ENCODE measurements around the gene SYAP1. TPM values are rescaled to one million over a fixed set of nuclear protein-coding genes. Genes with fewer than 3 reads are reported as not detected.

The SYAP1 gene
- total RNA-seq, 4 donors from 2014 or later = 10.6 to 26.4 (median 16.9) TPM

DNA sequence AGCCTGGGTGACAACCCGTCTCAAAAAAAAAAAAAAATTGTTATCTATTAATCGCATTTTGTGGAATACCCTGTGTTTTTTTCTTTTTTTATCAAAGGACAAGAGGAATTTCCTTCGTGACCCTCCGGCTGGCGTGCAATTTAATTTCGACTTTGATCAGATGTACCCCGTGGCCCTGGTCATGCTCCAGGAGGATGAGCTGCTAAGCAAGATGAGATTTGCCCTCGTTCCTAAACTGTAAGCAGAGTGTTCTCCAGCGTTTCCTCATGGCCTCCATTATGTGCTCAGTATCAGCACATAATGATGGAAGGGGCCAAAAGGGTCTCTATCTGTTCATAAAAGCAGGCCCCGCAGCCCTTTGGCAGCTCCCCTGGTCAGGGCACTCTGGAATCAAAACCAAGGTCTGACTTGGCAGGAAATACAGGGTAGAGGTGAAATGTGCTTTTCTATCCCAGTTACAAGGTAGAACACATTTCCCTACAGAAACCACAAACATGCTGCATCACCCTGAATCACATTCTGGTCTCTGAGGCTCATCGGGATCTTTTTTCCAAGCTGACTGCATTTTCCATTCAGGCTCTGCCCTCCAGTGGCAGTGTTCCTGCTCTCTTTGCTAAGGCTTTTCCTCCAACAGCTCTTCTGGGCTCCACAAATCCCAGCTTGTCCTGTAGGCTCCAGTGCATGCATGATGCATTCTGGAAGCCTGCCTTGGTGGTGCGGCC, 24.4 kb downstream of the SYAP1 start:
- H3K27ac ChIP-seq = no peak overlapping the region
- intact Hi-C loops (cut with DNase I; ENCODE audit: low total_unique reads) (no loop called here), in situ Hi-C loops (cut with MboI; ENCODE audit: low sequenced_read_pairs in 4 of 4) (no loop called here)
- ATAC-seq (no peak), DNase-seq (no peak)
- TF ChIP-seq, protein P1, sequence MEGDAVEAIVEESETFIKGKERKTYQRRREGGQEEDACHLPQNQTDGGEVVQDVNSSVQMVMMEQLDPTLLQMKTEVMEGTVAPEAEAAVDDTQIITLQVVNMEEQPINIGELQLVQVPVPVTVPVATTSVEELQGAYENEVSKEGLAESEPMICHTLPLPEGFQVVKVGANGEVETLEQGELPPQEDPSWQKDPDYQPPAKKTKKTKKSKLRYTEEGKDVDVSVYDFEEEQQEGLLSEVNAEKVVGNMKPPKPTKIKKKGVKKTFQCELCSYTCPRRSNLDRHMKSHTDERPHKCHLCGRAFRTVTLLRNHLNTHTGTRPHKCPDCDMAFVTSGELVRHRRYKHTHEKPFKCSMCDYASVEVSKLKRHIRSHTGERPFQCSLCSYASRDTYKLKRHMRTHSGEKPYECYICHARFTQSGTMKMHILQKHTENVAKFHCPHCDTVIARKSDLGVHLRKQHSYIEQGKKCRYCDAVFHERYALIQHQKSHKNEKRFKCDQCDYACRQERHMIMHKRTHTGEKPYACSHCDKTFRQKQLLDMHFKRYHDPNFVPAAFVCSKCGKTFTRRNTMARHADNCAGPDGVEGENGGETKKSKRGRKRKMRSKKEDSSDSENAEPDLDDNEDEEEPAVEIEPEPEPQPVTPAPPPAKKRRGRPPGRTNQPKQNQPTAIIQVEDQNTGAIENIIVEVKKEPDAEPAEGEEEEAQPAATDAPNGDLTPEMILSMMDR (IDR thresholded peaks at IDR 0.05 in 4 of 5, conservative IDR thresholded peaks at IDR 0.05 in 1 of 5) = no peak
- no peak for TF ChIP-seq POLR2A (IDR thresholded peaks at IDR 0.05)
- no peaks in the 10 kb centered on the region for H3K4me1 ChIP-seq
- H3K27me3 ChIP-seq = no peaks in the 10 kb centered on the region
- peaks cover 0 to 80% of the 10 kb centered on the region in 2 donors for H3K36me3 ChIP-seq
- no peaks in the 10 kb centered on the region for H3K9me3 ChIP-seq
- no peak overlapping the region for H3K4me3 ChIP-seq

DNA sequence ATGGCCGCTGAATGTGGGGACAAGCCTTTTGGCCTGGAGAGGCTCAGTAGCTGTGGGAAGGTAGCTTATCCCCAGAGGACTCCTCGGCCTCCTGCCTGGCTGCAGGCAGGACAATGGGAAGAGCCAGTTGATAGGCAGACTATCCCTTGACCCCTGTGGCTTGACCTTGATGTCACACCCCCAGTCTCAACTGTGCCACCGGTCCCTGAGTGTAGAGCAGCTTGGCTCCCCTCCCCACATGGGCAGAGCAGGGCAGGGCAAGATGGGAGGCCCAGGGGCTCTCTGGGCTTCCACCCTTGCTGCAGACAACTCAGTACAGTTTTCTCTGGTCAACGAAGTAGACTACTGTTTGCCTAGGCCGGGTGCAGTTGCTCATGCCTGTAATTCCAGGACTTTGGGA, 25.7 kb downstream of the SYAP1 start:
- DNase-seq (no peak), ATAC-seq (no peak)
- Histone ChIP-seq H3K36me3 (peaks cover 0 to 90% of the 10 kb centered on the region in 2 donors), H3K9me3 (no peaks in the 10 kb centered on the region), H3K27me3 (no peaks in the 10 kb centered on the region), H3K4me3 (no peak overlapping the region), H3K27ac (no peak overlapping the region), H3K4me1 (no peaks in the 10 kb centered on the region)
- no peak for TF ChIP-seq POLR2A (IDR thresholded peaks at IDR 0.05)
- TF ChIP-seq, protein P1 (IDR thresholded peaks at IDR 0.05 in 4 of 5, conservative IDR thresholded peaks at IDR 0.05 in 1 of 5) = no peak
- in situ Hi-C loops (cut with MboI; ENCODE audit: low sequenced_read_pairs in 4 of 4) (no loop called here), intact Hi-C loops (cut with DNase I; ENCODE audit: low total_unique reads) (no loop called here)

DNA sequence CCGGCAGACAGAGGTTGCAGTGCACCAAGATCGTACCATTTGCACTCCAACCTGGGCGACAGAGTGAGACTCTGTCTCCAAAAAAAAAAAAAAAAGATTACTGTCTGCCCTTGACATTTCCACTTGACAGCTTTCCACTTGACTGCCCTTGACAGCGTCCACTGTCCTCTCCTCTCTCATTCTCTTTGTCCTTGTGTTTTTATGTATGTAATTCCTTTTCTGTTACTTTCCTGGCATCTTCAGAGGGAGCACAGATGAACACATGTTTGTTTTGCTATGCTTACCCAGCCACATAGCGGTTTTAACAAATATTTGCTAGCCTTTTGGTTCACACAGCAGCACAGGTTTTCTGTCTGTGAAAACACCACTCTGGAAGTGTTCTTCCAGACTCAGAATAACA, 26.2 kb downstream of the SYAP1 start:
- ATAC-seq (no peak), DNase-seq (no peak)
- TF ChIP-seq, protein P1 (IDR thresholded peaks at IDR 0.05 in 4 of 5, conservative IDR thresholded peaks at IDR 0.05 in 1 of 5) = no peak
- no peak for TF ChIP-seq POLR2A (IDR thresholded peaks at IDR 0.05)
- no peaks in the 10 kb centered on the region for H3K9me3 ChIP-seq
- peaks cover 0 to 92% of the 10 kb centered on the region in 2 donors for H3K36me3 ChIP-seq
- intact Hi-C loops (cut with DNase I; ENCODE audit: low total_unique reads) (no loop called here), in situ Hi-C loops (cut with MboI; ENCODE audit: low sequenced_read_pairs in 4 of 4) (no loop called here)
- H3K4me1 ChIP-seq = no peaks in the 10 kb centered on the region
- H3K4me3 ChIP-seq = no peak overlapping the region
- no peak overlapping the region for H3K27ac ChIP-seq
- no peaks in the 10 kb centered on the region for H3K27me3 ChIP-seq

DNA sequence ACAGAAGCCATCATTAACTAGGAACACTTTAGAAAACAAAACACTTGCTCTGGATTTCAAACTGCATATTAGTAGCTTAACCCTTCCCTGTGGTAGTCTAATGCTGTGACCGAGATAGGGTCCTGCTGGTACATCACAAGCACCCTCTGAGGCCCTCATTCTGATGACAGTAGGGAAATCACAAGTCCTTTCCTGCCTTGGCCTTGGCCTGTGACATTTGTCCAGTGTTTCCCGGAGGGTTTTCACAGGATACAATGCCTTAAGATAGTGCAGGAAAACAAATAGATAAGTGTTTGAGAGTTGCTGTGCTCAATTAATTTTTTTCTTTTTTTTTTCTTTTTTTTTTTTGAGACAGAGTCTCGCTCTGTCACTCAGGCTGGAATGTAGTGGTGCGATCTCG, 29.0 kb downstream of the SYAP1 start:
- Histone ChIP-seq H3K36me3 (peaks cover 0 to 65% of the 10 kb centered on the region in 2 donors), H3K27me3 (no peaks in the 10 kb centered on the region), H3K9me3 (no peaks in the 10 kb centered on the region), H3K4me1 (no peaks in the 10 kb centered on the region), H3K27ac (no peak overlapping the region), H3K4me3 (no peak overlapping the region)
- intact Hi-C loops (cut with DNase I; ENCODE audit: low total_unique reads) (no loop called here), in situ Hi-C loops (cut with MboI; ENCODE audit: low sequenced_read_pairs in 4 of 4) (no loop called here)
- TF ChIP-seq, protein P1 (IDR thresholded peaks at IDR 0.05 in 4 of 5, conservative IDR thresholded peaks at IDR 0.05 in 1 of 5) = no peak
- no peak for TF ChIP-seq POLR2A (IDR thresholded peaks at IDR 0.05)
- DNase-seq (no peak), ATAC-seq (no peak)

DNA sequence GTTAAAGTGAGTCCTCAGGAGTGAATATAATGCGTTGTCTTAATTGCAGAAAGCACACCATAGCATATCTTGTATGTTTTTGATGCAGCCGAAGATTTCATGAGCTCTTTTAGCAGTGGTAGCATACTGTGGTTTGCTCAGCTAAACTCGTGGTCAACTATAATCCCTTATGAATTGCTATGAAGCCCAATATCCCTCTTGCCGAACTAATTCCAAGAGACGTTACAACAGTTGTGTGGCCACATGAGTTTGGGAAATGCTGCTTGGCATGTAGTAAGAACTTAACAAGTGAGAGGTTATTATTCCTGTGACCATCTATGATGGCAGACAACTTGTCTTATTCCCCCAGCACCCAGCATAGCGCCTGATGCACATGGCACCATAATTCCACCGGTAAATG, 30.7 kb downstream of the SYAP1 start:
- DNase-seq (no peak), ATAC-seq (no peak)
- intact Hi-C loops (cut with DNase I; ENCODE audit: low total_unique reads) = no loop called here
- TF ChIP-seq, protein P1 (IDR thresholded peaks at IDR 0.05 in 4 of 5, conservative IDR thresholded peaks at IDR 0.05 in 1 of 5) = no peak
- TF ChIP-seq POLR2A (IDR thresholded peaks at IDR 0.05) = no peak
- no peaks in the 10 kb centered on the region for H3K27me3 ChIP-seq
- in situ Hi-C loops (cut with MboI; ENCODE audit: low sequenced_read_pairs in 4 of 4) = no loop called here
- H3K36me3 ChIP-seq = peaks cover 0 to 54% of the 10 kb centered on the region in 2 donors
- H3K27ac ChIP-seq = no peak overlapping the region
- no peaks in the 10 kb centered on the region for H3K9me3 ChIP-seq
- no peak overlapping the region for H3K4me3 ChIP-seq
- no peaks in the 10 kb centered on the region for H3K4me1 ChIP-seq
